HepG2 (cell line): Measurements from ENCODE around the gene NINL. TPM values are rescaled to one million over a fixed set of nuclear protein-coding genes. Genes with fewer than 3 reads are reported as not detected.

Experiments
- ATF1 ChIP-seq: IDR thresholded peaks from 2 replicates; pipeline ENCODE4 v1.6.1; 2016; ENCODE audit warnings: mild to moderate bottlenecking, control low read depth
- ELF3 ChIP-seq: IDR thresholded peaks from 2 replicates; pipeline ENCODE4 v1.6.1; 2016; ENCODE audit warnings: missing genetic modification reagents, missing compliant biosample characterization
- GATA4 ChIP-seq: sonication (generic); IDR thresholded peaks from 2 replicates; pipeline ENCODE4 v1.6.1; 2016; ENCODE audit warnings: antibody characterized with exemption, low read depth, borderline replicate concordance
- GFI1 ChIP-seq: sonication (generic); formaldehyde crosslinking; IDR thresholded peaks from 2 replicates; pipeline ENCODE4 v1.5.0; 2020; ENCODE audit warnings: missing genetic modification reagents, mild to moderate bottlenecking, borderline replicate concordance
- MAFK ChIP-seq, 2 experiments: IDR thresholded peaks in 1 of 2; conservative IDR thresholded peaks in 1 of 2; 2 replicates each; pipeline ENCODE4 v1.6.1; 2011; ENCODE audit warnings: improper control_type of control experiment in 2 of 2, low read length in 2 of 2
- NR2C2 ChIP-seq: sonication (generic); formaldehyde crosslinking; IDR thresholded peaks from 2 replicates; pipeline ENCODE4 v1.4.0; 2020; ENCODE audit warnings: missing genetic modification reagents, mild to moderate bottlenecking, moderate library complexity, borderline replicate concordance
- PAX8 ChIP-seq: sonication (generic); formaldehyde crosslinking; IDR thresholded peaks from 2 replicates; pipeline ENCODE4 v1.8.0; 2022; ENCODE audit warnings: mild to moderate bottlenecking, missing genetic modification reagents, borderline replicate concordance
- SETDB1 ChIP-seq: sonication (generic); formaldehyde crosslinking; IDR thresholded peaks from 2 replicates; pipeline ENCODE4 v1.5.1; 2020; ENCODE audit warnings: missing genetic modification reagents, mild to moderate bottlenecking, borderline replicate concordance
- SKIL ChIP-seq: sonication (generic); formaldehyde crosslinking; IDR thresholded peaks from 2 replicates; pipeline ENCODE4 v1.8.0; 2022; ENCODE audit warnings: missing genetic modification reagents, mild to moderate bottlenecking, moderate library complexity, borderline replicate concordance
- TEAD3 ChIP-seq: optimal IDR thresholded peaks from 2 replicates; pipeline ENCODE3; 2016; ENCODE audit warnings: borderline replicate concordance
- ZBTB2 ChIP-seq: sonication (generic); formaldehyde crosslinking; IDR thresholded peaks from 2 replicates; pipeline ENCODE4 v1.8.0; 2022; ENCODE audit warnings: low read depth, missing genetic modification reagents
- ZNF10 ChIP-seq: sonication (generic); formaldehyde crosslinking; IDR thresholded peaks from 2 replicates; pipeline ENCODE4 v1.4.0; 2020; ENCODE audit warnings: mild to moderate bottlenecking, low read depth, missing genetic modification reagents, borderline replicate concordance
- ZNF12 ChIP-seq: sonication (generic); formaldehyde crosslinking; IDR thresholded peaks from 2 replicates; pipeline ENCODE4 v1.5.0; 2020; ENCODE audit warnings: missing genetic modification reagents
- ZNF142 ChIP-seq: sonication (generic); formaldehyde crosslinking; IDR thresholded peaks from 2 replicates; pipeline ENCODE4 v1.4.0; 2020; ENCODE audit warnings: missing genetic modification reagents
- ZNF432 ChIP-seq: sonication (generic); formaldehyde crosslinking; IDR thresholded peaks from 2 replicates; pipeline ENCODE4 v1.5.0; 2020; ENCODE audit warnings: missing genetic modification reagents, mild to moderate bottlenecking, borderline replicate concordance
- ZNF543 ChIP-seq: sonication (generic); formaldehyde crosslinking; IDR thresholded peaks from 2 replicates; pipeline ENCODE4 v1.4.0; 2020; ENCODE audit warnings: mild to moderate bottlenecking, missing genetic modification reagents
- ZNF563 ChIP-seq: sonication (generic); formaldehyde crosslinking; IDR thresholded peaks from 2 replicates; pipeline ENCODE4 v1.8.0; 2022; ENCODE audit warnings: mild to moderate bottlenecking, moderate library complexity, missing genetic modification reagents
- ZNF75D ChIP-seq: sonication (generic); formaldehyde crosslinking; IDR thresholded peaks from 2 replicates; pipeline ENCODE4 v1.8.1; 2023; ENCODE audit warnings: missing genetic modification reagents, mild to moderate bottlenecking, borderline replicate concordance
- ZNF788 ChIP-seq: sonication (generic); formaldehyde crosslinking; IDR thresholded peaks from 2 replicates; pipeline ENCODE4 v1.5.0; 2020; ENCODE audit warnings: mild to moderate bottlenecking, missing genetic modification reagents, borderline replicate concordance
- polyA plus RNA-seq, 8 experiments: library from polyadenylated mRNA; depleted of rRNA in 3 of 8; stranded (reverse) in 7 of 8; unstranded in 1 of 8; fragments of >200 nt; fragmentation: Illumina TruSeq in 4 of 8; extraction: Trizol in 4 of 8; gene quantifications; 2 replicates each; pipeline versions ENCODE4 v1.2.1 to v1.2.3, GENCODE V29; 2011 to 2016; ENCODE audit warnings: low read depth in 4 of 8, missing spikeins in 1 of 8, mixed read lengths in 1 of 8; ENCODE audit not compliant: insufficient read depth in 1 of 8
- total RNA-seq, 5 experiments: library from RNA; depleted of rRNA; stranded (reverse); fragments of >200 nt; fragmentation: Illumina TruSeq; extraction: Trizol; gene quantifications; 2 replicates each; pipeline ENCODE4 v1.2.3, GENCODE V29; 2016; ENCODE audit warnings: low read depth in 1 of 5

The NINL gene
- total and polyA plus RNA-seq, 2 of the 13 experiments (the other 11 are each of a cell fraction or from before 2014, with no cell fraction given): 32.3 to 34.3 TPM

GRCh38 chr20:25579081-25579770 lies 6.1 kb downstream of the NINL start (continued):
- TF ChIP-seq PAX8 (CRISPR knock-in tag): no peak
- TF ChIP-seq GFI1 (CRISPR knock-in tag): no peak
- peak; percentile 59 for TF ChIP-seq NR2C2
- 0 out of 2 replicates have a peak, but pooled peaks have one; percentile 35 for TF ChIP-seq ZNF142 (CRISPR knock-in tag)
- TF ChIP-seq TEAD3 (CRISPR knock-in tag): peak; percentile 90
- no peak for TF ChIP-seq ZBTB2
- peak; percentile 45; the same call in 1 of the 2 replicates for TF ChIP-seq SKIL (CRISPR knock-in tag)
- TF ChIP-seq SETDB1 (CRISPR knock-in tag): no peak
- TF ChIP-seq ZNF788 (CRISPR knock-in tag): no peak
- TF ChIP-seq ZNF432 (CRISPR knock-in tag): no peak
- TF ChIP-seq ZNF75D (CRISPR knock-in tag): no peak
- TF ChIP-seq GATA4: no peak
- TF ChIP-seq ELF3: 0 out of 2 replicates have a peak, but pooled peaks have one; percentile 10
- no peak for TF ChIP-seq MAFK (conservative IDR thresholded peaks at IDR 0.05 in 1 of 2, IDR thresholded peaks at IDR 0.05 in 1 of 2; ENCODE audit: low read length in 2 of 2)
- 0 out of 2 replicates have a peak, but pooled peaks have one; percentile 49 for TF ChIP-seq ZNF543
- no peak for TF ChIP-seq ATF1
- no peak for TF ChIP-seq ZNF563 (CRISPR knock-in tag)
- no peak for TF ChIP-seq ZNF12 (CRISPR knock-in tag)
- TF ChIP-seq ZNF10 (CRISPR knock-in tag): no peak
